H9 (cell line): ENCODE measurements around the gene TSTD1. TPM values are rescaled to one million over a fixed set of nuclear protein-coding genes. Genes with fewer than 3 reads are reported as not detected.

Source experiments
- DNase-seq: peaks from one replicate; pipeline ENCODE4 v3.0.0-alpha.2; 2017
- H2AFZ ChIP-seq: one replicate; pipeline ENCODE4 v1.6.1; 2013; ENCODE audit warnings: mild to moderate bottlenecking, low read length, control low read depth, moderate library complexity
- H2AK5ac ChIP-seq: 2 replicates; pipeline ENCODE4 v1.6.1; 2013; ENCODE audit warnings: low read length, control low read depth, mixed read lengths; ENCODE audit not compliant: insufficient read length
- H2BK120ac ChIP-seq: one replicate; pipeline ENCODE4 v1.6.1; 2013; ENCODE audit warnings: low read depth, mild to moderate bottlenecking, low read length, control low read depth, inconsistent platforms; ENCODE audit not compliant: poor library complexity, severe bottlenecking
- H2BK12ac ChIP-seq: 2 replicates; pipeline ENCODE4 v1.6.1; 2013; ENCODE audit warnings: low read length, control low read depth, mixed read lengths, low read depth; ENCODE audit not compliant: insufficient read length
- H2BK15ac ChIP-seq: 2 replicates; pipeline ENCODE4 v1.6.1; 2013; ENCODE audit warnings: low read depth, low read length, control low read depth
- H2BK20ac ChIP-seq: one replicate; pipeline ENCODE4 v1.6.1; 2013; ENCODE audit warnings: low read depth, mild to moderate bottlenecking, low read length, control low read depth, inconsistent platforms; ENCODE audit not compliant: poor library complexity, severe bottlenecking
- H2BK5ac ChIP-seq: 2 replicates; pipeline ENCODE4 v1.6.1; 2013; ENCODE audit warnings: low read length, control low read depth, mixed read lengths; ENCODE audit not compliant: insufficient read length
- H3K14ac ChIP-seq: 2 replicates; pipeline ENCODE4 v1.6.1; 2013; ENCODE audit warnings: low read length, control low read depth; ENCODE audit not compliant: insufficient read depth
- H3K18ac ChIP-seq: 2 replicates; pipeline ENCODE4 v1.6.1; 2013; ENCODE audit warnings: low read depth, mild to moderate bottlenecking, mixed read lengths, low read length, control low read depth; ENCODE audit not compliant: insufficient read length
- H3K23ac ChIP-seq: 2 replicates; pipeline ENCODE4 v1.6.1; 2013; ENCODE audit warnings: low read length, control low read depth, mixed read lengths, low read depth; ENCODE audit not compliant: insufficient read length
- H3K23me2 ChIP-seq: 2 replicates; pipeline ENCODE4 v1.6.1; 2013; ENCODE audit warnings: low read depth, mild to moderate bottlenecking, mixed read lengths, low read length, control low read depth; ENCODE audit not compliant: insufficient read length, poor library complexity, severe bottlenecking
- H3K27ac ChIP-seq: 2 replicates; pipeline ENCODE4 v1.5.1; 2013; ENCODE audit warnings: low read length, control low read depth, mixed read lengths, low read depth; ENCODE audit not compliant: insufficient read length
- H3K27me3 ChIP-seq: 2 replicates; pipeline ENCODE4 v1.6.1; 2013; ENCODE audit warnings: low read length, control low read depth, inconsistent platforms; ENCODE audit not compliant: insufficient read depth
- H3K4ac ChIP-seq: 2 replicates; pipeline ENCODE4 v1.6.1; 2013; ENCODE audit warnings: low read depth, mild to moderate bottlenecking, control low read depth, inconsistent platforms, low read length, moderate library complexity
- H3K4me1 ChIP-seq: 2 replicates; pipeline ENCODE4 v1.6.1; 2013; ENCODE audit warnings: low read length, control low read depth, inconsistent platforms; ENCODE audit not compliant: insufficient read depth
- H3K4me2 ChIP-seq: 2 replicates; pipeline ENCODE4 v1.6.1; 2013; ENCODE audit warnings: low read length, control low read depth, mixed read lengths; ENCODE audit not compliant: insufficient read length, insufficient read depth
- H3K56ac ChIP-seq: 2 replicates; pipeline ENCODE4 v1.6.1; 2013; ENCODE audit warnings: low read depth, mild to moderate bottlenecking, mixed read lengths, low read length, control low read depth; ENCODE audit not compliant: insufficient read length
- H3K79me1 ChIP-seq: 2 replicates; pipeline ENCODE4 v1.6.1; 2013; ENCODE audit warnings: low read depth, mild to moderate bottlenecking, moderate library complexity, low read length, control low read depth, inconsistent platforms; ENCODE audit not compliant: insufficient read depth, poor library complexity, severe bottlenecking
- H3K79me2 ChIP-seq: 2 replicates; pipeline ENCODE4 v1.6.1; 2013; ENCODE audit warnings: low read length, control low read depth, inconsistent platforms; ENCODE audit not compliant: insufficient read depth
- H3K9ac ChIP-seq: 2 replicates; pipeline ENCODE4 v1.6.1; 2013; ENCODE audit warnings: low read length, control low read depth, mixed read lengths; ENCODE audit not compliant: insufficient read length; ENCODE audit errors: extremely low read depth
- H3K9me3 ChIP-seq: one replicate; pipeline ENCODE4 v1.6.1; 2013; ENCODE audit warnings: low read depth, low read length, inconsistent platforms; ENCODE audit not compliant: control insufficient read depth
- H3T11ph ChIP-seq: one replicate; pipeline ENCODE4 v1.6.1; 2013; ENCODE audit warnings: mild to moderate bottlenecking, low read length, control low read depth, inconsistent platforms
- H4K20me1 ChIP-seq: one replicate; pipeline ENCODE4 v1.6.1; 2013; ENCODE audit not compliant: control insufficient read depth, insufficient read length, insufficient read depth
- H4K5ac ChIP-seq: 2 replicates; pipeline ENCODE4 v1.6.1; 2013; ENCODE audit warnings: low read depth, mild to moderate bottlenecking, mixed read lengths, low read length, control low read depth; ENCODE audit not compliant: insufficient read length
- H4K8ac ChIP-seq: replicated peaks from 2 replicates; pipeline ENCODE4 v1.6.1; 2013; ENCODE audit warnings: low read length, control low read depth, mixed read lengths, low read depth; ENCODE audit not compliant: insufficient read length
- H4K91ac ChIP-seq: 2 replicates; pipeline ENCODE4 v1.6.1; 2013; ENCODE audit warnings: low read depth, mild to moderate bottlenecking, moderate library complexity, mixed read lengths, low read length, control low read depth; ENCODE audit not compliant: insufficient read length
- H3K27ac Mint-ChIP-seq, 3 experiments: 2 replicates in 2 of 3; 3 replicates in 1 of 3; pipeline ENCODE4 v1.8.0; 2020 to 2021; ENCODE audit warnings: mixed read lengths in 3 of 3, mild to moderate bottlenecking in 1 of 3, moderate library complexity in 1 of 3
- H3K27me3 Mint-ChIP-seq: 2 replicates; pipeline ENCODE4 v1.8.0; 2021; ENCODE audit warnings: low read depth, mild to moderate bottlenecking, moderate library complexity, mixed read lengths
- H3K36me3 Mint-ChIP-seq, 3 experiments: 2 replicates in 2 of 3; 3 replicates in 1 of 3; pipeline ENCODE4 v1.8.0; 2020 to 2021; ENCODE audit warnings: low read depth in 3 of 3, mixed read lengths in 3 of 3; ENCODE audit not compliant: insufficient read depth in 1 of 3
- H3K4me1 Mint-ChIP-seq, 2 experiments: 2 replicates each; pipeline ENCODE4 v1.8.0; 2020; ENCODE audit warnings: mixed read lengths in 2 of 2
- H3K4me3 Mint-ChIP-seq, 2 experiments: 2 replicates in 1 of 2; 3 replicates in 1 of 2; pipeline ENCODE4 v1.8.0; 2020 to 2021; ENCODE audit warnings: mild to moderate bottlenecking in 2 of 2, mixed read lengths in 2 of 2, moderate library complexity in 1 of 2
- H3K9me3 Mint-ChIP-seq, 2 experiments: 2 replicates in 1 of 2; 3 replicates in 1 of 2; pipeline ENCODE4 v1.8.0; 2020; ENCODE audit warnings: mild to moderate bottlenecking in 2 of 2, mixed read lengths in 2 of 2, moderate library complexity in 1 of 2
- WGBS: extraction: QIAGEN DNeasy Blood & Tissue Kit; methylation state at CpG from one replicate; pipeline ENCODE4 v1.1.7; 2013; ENCODE audit warnings: missing lambda C conversion rate, low lambda C conversion rate, mixed read lengths; ENCODE audit not compliant: insufficient read length; ENCODE audit errors: extremely low coverage; 5-methylcytosine and 5-hydroxymethylcytosine counted together
- total RNA-seq: library from RNA; stranded (reverse); gene quantifications from 2 replicates; pipeline ENCODE4 v1.2.1, GENCODE V29; 2021
- TF ChIP-seq, protein P1 (sequence below): fragments of 200-600 bp; sonication (generic); conservative IDR thresholded peaks from 3 replicates; pipeline ENCODE4 v1.8.0; 2021; ENCODE audit warnings: antibody characterized with exemption, mild to moderate bottlenecking

TSTD1 gene
- total RNA-seq, 1 experiment from 2014 or later, result 73.7 TPM

DNA sequence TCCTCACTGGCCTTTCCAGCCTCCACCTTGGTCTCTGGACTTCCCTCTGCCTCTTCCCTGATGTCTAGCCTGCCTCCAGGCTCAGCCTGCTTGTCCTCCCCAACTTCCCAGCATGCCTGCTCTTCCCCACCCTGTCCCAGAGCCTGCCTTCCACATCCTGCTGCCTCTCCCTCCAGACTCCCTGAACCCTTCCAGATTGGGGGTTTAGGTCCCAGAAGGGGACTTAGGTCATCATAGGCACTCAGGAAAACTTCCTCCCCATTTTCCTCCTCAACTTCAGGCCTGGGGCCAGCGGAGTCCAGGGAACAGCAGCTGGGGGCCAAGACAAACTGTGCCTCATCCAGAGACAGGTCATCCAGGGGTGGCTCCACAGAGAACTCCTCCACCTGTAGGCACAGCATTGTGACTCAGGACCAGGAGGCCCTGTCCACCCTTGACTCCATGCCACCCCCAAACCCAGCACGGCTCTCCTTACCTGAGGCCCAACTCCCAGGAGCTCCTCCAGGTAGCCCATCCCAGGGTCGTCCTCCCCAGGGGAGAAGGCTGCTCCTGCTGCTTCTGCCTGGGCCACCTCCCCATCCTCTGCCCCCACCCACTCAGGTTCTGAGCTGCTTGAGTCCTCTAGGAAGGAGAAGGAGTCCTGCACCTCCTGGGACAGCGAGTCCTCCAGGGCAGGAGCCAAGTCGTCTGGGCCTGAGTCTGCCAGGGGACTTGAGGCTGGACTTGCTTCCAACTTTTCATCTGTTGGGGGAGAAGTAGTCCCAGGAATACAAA is 10.4 kb upstream of the TSTD1 start:
- Histone ChIP-seq H4K20me1 (no peaks in the 10 kb centered on the region), H2BK15ac (no peak overlapping the region), H2AFZ (no peak overlapping the region), H3K79me2 (peaks cover 2% of the 10 kb centered on the region; the same call in 1 of the 2 replicates), H3K4ac (no peak overlapping the region), H3K23me2 (peaks cover 8% of the 10 kb centered on the region), H3T11ph (no peak overlapping the region), H3K9me3 (no peaks in the 10 kb centered on the region), H2AK5ac (no peak overlapping the region), H3K4me1 (no peaks in the 10 kb centered on the region), H3K27me3 (no peaks in the 10 kb centered on the region; the same call in 1 of the 2 replicates), H3K9ac (no peak overlapping the region), H2BK120ac (no peak overlapping the region), H2BK12ac (no peak overlapping the region), H3K23ac (no peak overlapping the region), H2BK20ac (no peak overlapping the region), H3K27ac (no peak overlapping the region), H3K79me1 (no peaks in the 10 kb centered on the region), H4K91ac (no peak overlapping the region), H2BK5ac (no peak overlapping the region), H4K5ac (no peak overlapping the region), H3K4me2 (no peak overlapping the region), H3K14ac (no peak overlapping the region; the same call in 1 of the 2 replicates), H3K18ac (no peak overlapping the region), H4K8ac (no peak overlapping the region), H3K56ac (no peak overlapping the region)
- Mint-ChIP-seq H3K9me3 (peaks cover 12% of the 10 kb centered on the region in 2 experiments), H3K27me3 (peaks cover 45% of the 10 kb centered on the region), H3K4me1 (peaks cover 13 to 15% of the 10 kb centered on the region in 2 experiments), H3K4me3 (no peak overlapping the region), H3K27ac (no peak overlapping the region), H3K36me3 (peaks cover 4 to 15% (median 11%) of the 10 kb centered on the region in 3 experiments; a peak in 6 of 7 replicates)
- no CpG with 5 or more reads among the region's 5 CpGs for WGBS
- TF ChIP-seq, protein P1, sequence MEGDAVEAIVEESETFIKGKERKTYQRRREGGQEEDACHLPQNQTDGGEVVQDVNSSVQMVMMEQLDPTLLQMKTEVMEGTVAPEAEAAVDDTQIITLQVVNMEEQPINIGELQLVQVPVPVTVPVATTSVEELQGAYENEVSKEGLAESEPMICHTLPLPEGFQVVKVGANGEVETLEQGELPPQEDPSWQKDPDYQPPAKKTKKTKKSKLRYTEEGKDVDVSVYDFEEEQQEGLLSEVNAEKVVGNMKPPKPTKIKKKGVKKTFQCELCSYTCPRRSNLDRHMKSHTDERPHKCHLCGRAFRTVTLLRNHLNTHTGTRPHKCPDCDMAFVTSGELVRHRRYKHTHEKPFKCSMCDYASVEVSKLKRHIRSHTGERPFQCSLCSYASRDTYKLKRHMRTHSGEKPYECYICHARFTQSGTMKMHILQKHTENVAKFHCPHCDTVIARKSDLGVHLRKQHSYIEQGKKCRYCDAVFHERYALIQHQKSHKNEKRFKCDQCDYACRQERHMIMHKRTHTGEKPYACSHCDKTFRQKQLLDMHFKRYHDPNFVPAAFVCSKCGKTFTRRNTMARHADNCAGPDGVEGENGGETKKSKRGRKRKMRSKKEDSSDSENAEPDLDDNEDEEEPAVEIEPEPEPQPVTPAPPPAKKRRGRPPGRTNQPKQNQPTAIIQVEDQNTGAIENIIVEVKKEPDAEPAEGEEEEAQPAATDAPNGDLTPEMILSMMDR, result no peak
- DNase-seq, result no peak
